Body of pancreas (tissue), 4 donors: Measurements from ENCODE around the gene MYO1H.

Experiments used
- POLR2A ChIP-seq, 3 donors: fragments of 450-650 bp; IDR thresholded peaks; one replicate each; pipeline ENCODE4 v1.6.1; 2016; ENCODE audit warnings: antibody characterized with exemption in 3 of 3, mild to moderate bottlenecking in 2 of 3
- TF ChIP-seq, protein P1 (sequence below), 7 experiments: fragments of 450-650 bp in 4 of 7; fragments of 200-600 bp in 3 of 7; sonication (generic) in 3 of 7; IDR thresholded peaks; one replicate each; pipeline ENCODE4 v1.5.1; 2016 to 2019; ENCODE audit warnings: antibody characterized with exemption in 7 of 7

- TF ChIP-seq, protein P1, sequence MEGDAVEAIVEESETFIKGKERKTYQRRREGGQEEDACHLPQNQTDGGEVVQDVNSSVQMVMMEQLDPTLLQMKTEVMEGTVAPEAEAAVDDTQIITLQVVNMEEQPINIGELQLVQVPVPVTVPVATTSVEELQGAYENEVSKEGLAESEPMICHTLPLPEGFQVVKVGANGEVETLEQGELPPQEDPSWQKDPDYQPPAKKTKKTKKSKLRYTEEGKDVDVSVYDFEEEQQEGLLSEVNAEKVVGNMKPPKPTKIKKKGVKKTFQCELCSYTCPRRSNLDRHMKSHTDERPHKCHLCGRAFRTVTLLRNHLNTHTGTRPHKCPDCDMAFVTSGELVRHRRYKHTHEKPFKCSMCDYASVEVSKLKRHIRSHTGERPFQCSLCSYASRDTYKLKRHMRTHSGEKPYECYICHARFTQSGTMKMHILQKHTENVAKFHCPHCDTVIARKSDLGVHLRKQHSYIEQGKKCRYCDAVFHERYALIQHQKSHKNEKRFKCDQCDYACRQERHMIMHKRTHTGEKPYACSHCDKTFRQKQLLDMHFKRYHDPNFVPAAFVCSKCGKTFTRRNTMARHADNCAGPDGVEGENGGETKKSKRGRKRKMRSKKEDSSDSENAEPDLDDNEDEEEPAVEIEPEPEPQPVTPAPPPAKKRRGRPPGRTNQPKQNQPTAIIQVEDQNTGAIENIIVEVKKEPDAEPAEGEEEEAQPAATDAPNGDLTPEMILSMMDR (IDR thresholded peaks at IDR 0.05) = no peak
- no peak for TF ChIP-seq POLR2A (IDR thresholded peaks at IDR 0.05)
These were observed 10.6 kb downstream of the MYO1H start for GRCh38 chr12:109358154-109358869.
